Measurements from ENCODE around the gene OR4D2.

- TF ChIP-seq CTCF (optimal IDR thresholded peaks at IDR 0.05 in 1 of 3, IDR thresholded peaks at IDR 0.05 in 1 of 3, conservative IDR thresholded peaks at IDR 0.05 in 1 of 3; ENCODE audit: extremely low read depth in 1 of 3, insufficient read depth in 2 of 3, low read length in 3 of 3) (no peak), EZH2 (IDR thresholded peaks at IDR 0.05; ENCODE audit: low read length) (no peak)
Observed at GRCh38 chr17:58141505-58141904, 25.3 kb upstream of the OR4D2 start.

Data from keratinocyte (primary cell).